Chondrocyte (in vitro differentiated cells): ENCODE data around the gene CTIF. TPM values are rescaled to one million over a fixed set of nuclear protein-coding genes. Genes with fewer than 3 reads are reported as not detected.

Experiments
- DNase-seq: peaks from one replicate; pipeline ENCODE4 v3.0.0; 2021; ENCODE audit warnings: mixed read lengths, low spot score
- H3K27ac Mint-ChIP-seq: one replicate; pipeline ENCODE4 v1.8.0; 2021; ENCODE audit warnings: mild to moderate bottlenecking, moderate library complexity, mixed read lengths; ENCODE audit not compliant: unreplicated experiment
- H3K27me3 Mint-ChIP-seq: 2 replicates; pipeline ENCODE4 v1.8.0; 2021; ENCODE audit warnings: low read depth, mixed read lengths
- H3K36me3 Mint-ChIP-seq: 2 replicates; pipeline ENCODE4 v1.8.0; 2021; ENCODE audit warnings: low read depth, mixed read lengths
- H3K4me1 Mint-ChIP-seq: 2 replicates; pipeline ENCODE4 v1.8.0; 2021; ENCODE audit warnings: low read depth, mild to moderate bottlenecking, mixed read lengths
- H3K4me3 Mint-ChIP-seq: one replicate; pipeline ENCODE4 v1.8.0; 2021; ENCODE audit warnings: mild to moderate bottlenecking, moderate library complexity, mixed read lengths; ENCODE audit not compliant: unreplicated experiment
- H3K9me3 Mint-ChIP-seq: 2 replicates; pipeline ENCODE4 v1.8.0; 2021; ENCODE audit warnings: low read depth, mixed read lengths
- CTCF ChIP-seq: fragments of 200-600 bp; sonication (generic); IDR thresholded peaks from 2 replicates; pipeline ENCODE4 v1.5.0; 2021; ENCODE audit warnings: antibody characterized with exemption, mild to moderate bottlenecking, moderate library complexity
- total RNA-seq: library from RNA; stranded (reverse); gene quantifications from 3 replicates; pipeline ENCODE4 v1.2.1, GENCODE V29; 2021

Gene CTIF
- total RNA-seq, 1 donor from 2014 or later: 184 TPM

DNA sequence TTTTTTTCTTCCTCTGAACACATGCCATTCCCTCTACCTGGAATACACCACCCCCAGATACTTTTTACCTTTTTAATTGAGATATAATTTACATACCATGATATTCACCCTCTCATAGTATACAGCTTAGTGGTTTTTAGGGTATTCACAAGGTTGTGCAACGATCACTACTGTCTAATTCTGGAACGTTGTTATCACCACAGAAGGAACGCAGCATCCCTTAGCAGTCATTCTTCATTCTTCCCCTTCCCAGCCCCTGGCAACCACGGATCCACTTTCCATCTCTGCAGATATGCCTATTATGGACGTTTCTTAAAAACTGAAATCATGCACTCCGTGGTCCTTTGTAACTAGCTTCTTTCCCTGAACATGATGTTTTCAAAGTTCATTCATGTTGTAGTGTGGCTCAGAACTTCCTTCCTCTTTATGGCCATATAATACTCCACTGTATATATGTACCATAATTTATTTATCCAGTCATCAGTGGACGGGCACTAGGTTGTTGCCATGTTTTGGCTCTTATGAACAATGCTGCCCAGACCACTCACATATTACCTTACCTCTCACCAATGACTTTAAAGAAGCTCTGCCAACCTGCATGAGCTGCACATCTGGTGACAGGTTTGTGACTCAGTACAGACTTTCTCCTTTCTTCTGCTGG, 168.9 kb downstream of the CTIF start:
- H3K9me3 Mint-ChIP-seq: no peaks in the 10 kb centered on the region
- H3K4me1 Mint-ChIP-seq: peaks cover 9% of the 10 kb centered on the region
- no peaks in the 10 kb centered on the region for H3K27me3 Mint-ChIP-seq
- no peak overlapping the region for H3K4me3 Mint-ChIP-seq
- no peak for DNase-seq
- peaks cover 23% of the 10 kb centered on the region for H3K36me3 Mint-ChIP-seq
- no peak for TF ChIP-seq CTCF
- no peak overlapping the region for H3K27ac Mint-ChIP-seq

DNA sequence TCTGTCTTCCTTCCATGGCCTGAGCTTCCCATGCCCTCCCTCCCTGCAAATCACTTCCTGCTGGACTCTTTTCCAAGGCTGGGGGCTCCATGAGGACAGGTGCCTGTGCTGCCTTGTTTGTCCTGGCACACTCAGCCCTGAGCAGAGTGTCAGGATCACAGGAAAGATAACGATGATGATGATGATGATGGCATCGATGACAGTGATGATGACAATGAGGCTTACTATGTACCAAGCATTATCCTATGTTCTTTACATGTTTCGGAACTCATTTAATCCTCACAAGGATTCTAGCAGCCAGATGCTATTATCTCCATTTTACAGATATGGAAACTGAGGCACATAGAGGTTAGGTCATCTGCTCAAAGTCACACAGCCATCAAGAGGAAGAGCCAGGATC, 170.0 kb downstream of the CTIF start:
- no peaks in the 10 kb centered on the region for H3K27me3 Mint-ChIP-seq
- no peak for DNase-seq
- no peak overlapping the region for H3K27ac Mint-ChIP-seq
- TF ChIP-seq CTCF: no peak
- H3K9me3 Mint-ChIP-seq: no peaks in the 10 kb centered on the region
- no peak overlapping the region for H3K4me3 Mint-ChIP-seq
- H3K4me1 Mint-ChIP-seq: peaks cover 9% of the 10 kb centered on the region
- H3K36me3 Mint-ChIP-seq: peaks cover 31% of the 10 kb centered on the region

DNA sequence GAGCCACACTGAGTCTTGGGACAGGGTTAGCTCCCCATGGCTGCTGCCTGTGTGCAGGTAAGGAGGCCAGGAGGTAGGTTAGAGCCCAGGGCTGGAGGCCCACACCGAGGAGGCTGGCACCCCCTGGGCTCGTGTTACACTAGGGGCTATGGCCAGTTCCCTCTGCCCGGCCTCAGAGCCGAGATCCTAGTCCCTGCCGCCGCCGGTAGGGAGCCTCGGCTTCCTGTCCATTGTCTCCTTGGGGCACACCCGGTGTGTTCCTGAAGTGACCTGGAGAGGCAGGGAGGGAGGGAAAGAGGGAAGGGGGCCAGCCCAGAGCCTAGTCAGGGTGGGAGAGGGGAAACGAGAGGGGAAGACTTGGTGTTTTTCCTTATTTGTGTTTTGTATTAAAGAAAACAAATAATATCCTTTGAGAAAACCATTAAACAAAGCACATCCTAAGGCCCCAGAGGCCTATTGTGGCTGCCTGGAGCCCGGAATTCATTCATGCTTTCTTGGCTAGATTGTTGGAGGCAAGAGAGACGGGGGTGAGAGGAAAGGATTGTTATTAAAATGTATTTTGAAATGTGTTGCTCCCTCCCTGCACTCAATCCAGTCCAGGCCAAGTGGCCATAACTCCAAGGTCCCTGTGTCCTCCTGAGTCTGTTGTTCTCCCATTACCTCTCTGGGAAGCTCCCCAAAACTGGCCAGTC, 170.7 kb downstream of the CTIF start:
- no peak for TF ChIP-seq CTCF
- Mint-ChIP-seq H3K27me3 (no peaks in the 10 kb centered on the region), H3K9me3 (no peaks in the 10 kb centered on the region), H3K4me1 (peaks cover 9% of the 10 kb centered on the region), H3K4me3 (no peak overlapping the region), H3K36me3 (peaks cover 30% of the 10 kb centered on the region), H3K27ac (no peak overlapping the region)
- no peak for DNase-seq

DNA sequence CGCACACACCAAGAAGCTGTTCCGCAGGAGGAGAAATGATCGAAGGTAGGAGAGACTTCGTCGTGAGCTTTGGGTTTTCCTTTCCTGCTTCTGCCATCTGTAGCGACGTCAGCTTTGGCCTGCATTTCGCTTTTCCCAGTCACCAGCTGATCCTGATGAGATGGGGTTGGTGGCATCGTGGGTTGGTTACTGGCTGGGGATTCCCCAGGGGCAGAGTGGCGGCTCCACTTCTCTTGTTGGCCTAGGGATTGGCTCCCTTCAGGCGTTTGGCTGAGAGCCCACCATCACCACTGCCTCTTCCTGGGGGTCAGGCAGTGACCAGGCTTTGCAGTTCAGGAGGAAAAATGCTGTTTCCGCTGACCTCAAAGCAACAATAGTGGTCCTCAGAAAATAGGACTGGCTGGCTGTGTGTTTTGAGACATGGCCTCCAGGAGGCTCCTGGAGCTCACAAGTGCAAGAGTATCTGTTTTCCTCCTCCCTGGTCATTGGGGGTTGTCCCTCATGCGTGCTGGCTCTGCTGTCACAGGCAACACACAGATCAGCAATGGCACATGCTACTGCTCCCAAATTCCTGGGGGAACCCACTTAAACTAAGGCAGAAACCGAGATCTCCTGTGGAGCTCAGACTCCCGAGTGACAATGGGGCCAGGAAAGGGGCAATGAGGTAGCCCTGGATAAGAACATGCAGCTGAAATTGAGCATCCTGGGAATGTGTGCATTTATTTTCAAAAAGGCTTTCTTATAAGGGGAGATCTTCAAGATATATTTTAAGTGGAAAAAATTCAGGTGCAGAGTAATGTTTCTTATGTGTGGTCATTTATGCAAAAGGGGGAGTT, 173.0 kb downstream of the CTIF start:
- no peaks in the 10 kb centered on the region for H3K9me3 Mint-ChIP-seq
- TF ChIP-seq CTCF: peak; percentile 79
- peaks cover 26% of the 10 kb centered on the region for H3K36me3 Mint-ChIP-seq
- DNase-seq: no peak
- H3K4me1 Mint-ChIP-seq: peaks cover 13% of the 10 kb centered on the region
- no peaks in the 10 kb centered on the region for H3K27me3 Mint-ChIP-seq
- H3K4me3 Mint-ChIP-seq: no peak overlapping the region
- H3K27ac Mint-ChIP-seq: peak overlapping the region; percentile 77

DNA sequence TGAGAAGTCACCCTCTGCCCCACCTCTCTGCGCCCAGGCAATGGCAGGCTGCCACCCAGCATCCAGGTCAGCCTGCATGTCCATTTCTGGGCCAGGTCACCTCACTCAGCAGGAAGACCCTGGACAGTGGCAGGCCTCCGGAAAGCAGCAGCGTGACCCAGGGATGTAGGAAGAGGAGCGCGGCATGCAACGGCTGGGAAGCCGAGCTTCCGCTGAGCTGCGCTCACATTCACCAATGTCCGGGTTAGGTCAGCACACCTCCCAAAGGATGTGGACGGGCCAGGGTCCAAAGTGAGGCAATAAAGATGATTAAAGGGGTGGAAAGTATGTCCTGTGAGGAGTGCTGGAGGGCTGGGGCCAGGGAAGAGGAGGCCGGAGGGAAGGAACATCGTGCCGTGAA, 174.5 kb downstream of the CTIF start:
- TF ChIP-seq CTCF: no peak
- H3K27ac Mint-ChIP-seq: peak overlapping the region; percentile 27
- peaks cover 13% of the 10 kb centered on the region for H3K4me1 Mint-ChIP-seq
- no peaks in the 10 kb centered on the region for H3K27me3 Mint-ChIP-seq
- no peak overlapping the region for H3K4me3 Mint-ChIP-seq
- H3K9me3 Mint-ChIP-seq: no peaks in the 10 kb centered on the region
- DNase-seq: no peak
- peaks cover 25% of the 10 kb centered on the region for H3K36me3 Mint-ChIP-seq
